HEK293 (cell line): ENCODE measurements around the gene TAF11L11.

ENCODE experiments used
- ZFP37 ChIP-seq: fragments of 450-650 bp; formaldehyde crosslinking; IDR thresholded peaks from 2 replicates; pipeline ENCODE4 v1.5.1; 2016; ENCODE audit warnings: missing biosample characterization, missing genetic modification characterization
- ZNF157 ChIP-seq: fragments of 450-650 bp; formaldehyde crosslinking; IDR thresholded peaks from 2 replicates; pipeline ENCODE4 v1.5.1; 2016; ENCODE audit warnings: missing biosample characterization, missing genetic modification characterization
- ZNF747 ChIP-seq: fragments of 450-650 bp; formaldehyde crosslinking; IDR thresholded peaks from 2 replicates; pipeline ENCODE4 v1.5.1; 2016; ENCODE audit warnings: missing biosample characterization, missing genetic modification characterization

DNA sequence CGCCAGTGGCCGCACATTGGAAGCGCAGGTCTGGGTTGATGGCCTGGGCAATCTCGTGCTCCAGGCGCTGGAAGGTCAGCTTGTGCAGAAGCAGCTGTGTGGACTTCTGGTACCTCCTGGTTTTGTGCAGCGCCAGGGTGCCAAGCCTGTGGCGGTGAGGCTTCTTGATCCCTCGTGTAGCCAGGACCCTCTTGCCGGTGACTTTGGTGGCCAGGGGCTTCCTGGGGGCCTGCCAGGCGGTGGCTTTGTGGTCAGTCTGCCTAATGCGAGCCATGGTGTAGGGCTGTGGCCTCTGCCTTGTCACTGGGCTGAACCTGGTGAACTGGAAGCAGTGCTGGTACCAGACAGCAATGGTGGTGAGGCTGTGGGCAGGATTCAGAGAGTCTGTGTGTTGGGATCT, 21.7 kb downstream of the TAF11L11 start:
- TF ChIP-seq ZNF157 (tag by site-specific recombination), result no peak
- TF ChIP-seq ZFP37 (tag by site-specific recombination), result no peak
- no peak for TF ChIP-seq ZNF747 (tag by site-specific recombination)
